Endodermal cell (in vitro differentiated cells): ENCODE results near the gene SERTAD2. TPM values are rescaled to one million over a fixed set of nuclear protein-coding genes. Genes with fewer than 3 reads are reported as not detected.
A peak's percentile ranks its signal among the peaks of the same experiment; 100 is the strongest.

Experiments used
- DNase-seq: peaks from one replicate; pipeline ENCODE4 v3.0.0-alpha.2; 2017
- H3K27ac ChIP-seq: 2 replicates; pipeline ENCODE4 v1.5.1; 2013; ENCODE audit warnings: mild to moderate bottlenecking, low read depth, low read length, moderate library complexity
- H3K27me3 ChIP-seq: 2 replicates; pipeline ENCODE4 v1.6.1; 2013; ENCODE audit warnings: mild to moderate bottlenecking, low read length, moderate library complexity; ENCODE audit not compliant: insufficient read depth, control insufficient read depth, poor library complexity, severe bottlenecking
- H3K36me3 ChIP-seq: 2 replicates; pipeline ENCODE4 v1.7.0; 2013; ENCODE audit warnings: mild to moderate bottlenecking, low read length, moderate library complexity; ENCODE audit not compliant: control insufficient read depth, insufficient read depth
- H3K4me1 ChIP-seq: one replicate; pipeline ENCODE4 v1.7.0; 2013; ENCODE audit warnings: low read length; ENCODE audit not compliant: control insufficient read depth, insufficient read depth
- H3K4me3 ChIP-seq: 2 replicates; pipeline ENCODE4 v1.5.1; 2013; ENCODE audit warnings: mild to moderate bottlenecking, low read length, moderate library complexity
- H3K9ac ChIP-seq: 2 replicates; pipeline ENCODE4 v1.6.1; 2013; ENCODE audit warnings: mild to moderate bottlenecking, low read length, moderate library complexity; ENCODE audit not compliant: poor library complexity, severe bottlenecking; ENCODE audit errors: extremely low read depth
- H3K9me3 ChIP-seq: 2 replicates; pipeline ENCODE4 v1.6.1; 2013; ENCODE audit warnings: mild to moderate bottlenecking, low read length, moderate library complexity; ENCODE audit not compliant: control insufficient read depth
- H3K27ac Mint-ChIP-seq: 2 replicates; pipeline ENCODE4 v1.8.0; 2020; ENCODE audit warnings: mixed read lengths
- H3K27me3 Mint-ChIP-seq: 2 replicates; pipeline ENCODE4 v1.8.0; 2021; ENCODE audit warnings: mild to moderate bottlenecking, mixed read lengths; ENCODE audit not compliant: insufficient read depth
- H3K36me3 Mint-ChIP-seq: 2 replicates; pipeline ENCODE4 v1.8.0; 2020; ENCODE audit warnings: low read depth, mixed read lengths
- H3K4me1 Mint-ChIP-seq: 2 replicates; pipeline ENCODE4 v1.8.0; 2020; ENCODE audit warnings: mixed read lengths
- H3K4me3 Mint-ChIP-seq: 2 replicates; pipeline ENCODE4 v1.8.0; 2020; ENCODE audit warnings: mild to moderate bottlenecking, moderate library complexity, mixed read lengths
- H3K9me3 Mint-ChIP-seq: 2 replicates; pipeline ENCODE4 v1.8.0; 2020; ENCODE audit warnings: mild to moderate bottlenecking, mixed read lengths
- CTCF ChIP-seq: fragments of 200-600 bp; sonication (generic); conservative IDR thresholded peaks from 2 replicates; pipeline ENCODE4 v1.5.0; 2021; ENCODE audit warnings: antibody characterized with exemption, mild to moderate bottlenecking
- WGBS, 2 experiments: methylation state at CpG; one replicate each; pipeline versions ENCODE4 v1.1.5 to v1.1.7; 2013; ENCODE audit warnings: missing lambda C conversion rate in 2 of 2, mixed read lengths in 1 of 2; ENCODE audit not compliant: insufficient coverage in 1 of 2, insufficient read length in 1 of 2; 5-methylcytosine and 5-hydroxymethylcytosine counted together
- long read RNA-seq, 4 experiments: library from polyadenylated mRNA in 2 of 4; library from RNA in 1 of 4; library from capped mRNA in 1 of 4; stranded (forward) in 3 of 4; unstranded in 1 of 4; transcript quantifications; one replicate each; pipeline ENCODE4 v2.0.0, GENCODE V29; 2020 to 2021; ENCODE audit warnings: inconsistent platforms in 1 of 4
- polyA plus RNA-seq, 2 experiments: library from polyadenylated mRNA; stranded (reverse); fragments of 50-300 nt; gene quantifications; one replicate each; pipeline ENCODE4 v1.2.3, GENCODE V29; 2013
- total RNA-seq, 2 donors: library from RNA; stranded (reverse); fragmentation: NEBNext Ultra II Directional in 1 of 2; extraction: Animal tissue kit (Norgen Biotek cat#: 25700) in 1 of 2; gene quantifications; 2 replicates in 1 of 2; 3 replicates in 1 of 2; pipeline ENCODE4 v1.2.1, GENCODE V29; 2021

SERTAD2 gene
- total RNA-seq, result 10 to 100 TPM; 17.1 to 20.3 TPM
- polyA plus RNA-seq (2013, experiment 1 of 2), result 27.7 TPM
- 25.7 TPM for polyA plus RNA-seq (2013, experiment 2 of 2)
- long read RNA-seq, experiment 1, partial matches to known transcripts, result 0 of 8 reads
- long read RNA-seq, experiment 1, other reads (novel, unspliced or antisense), result 8 of 8 reads
- long read RNA-seq, experiment 2, full-length matches to known transcripts, result 10 of 22 reads
- long read RNA-seq, experiment 2, partial matches to known transcripts, result 0 of 22 reads
- long read RNA-seq, experiment 2, other reads (novel, unspliced or antisense), result 12 of 22 reads
- long read RNA-seq, experiment 3, full-length matches to known transcripts, result 3 of 6 reads
- long read RNA-seq, experiment 3, partial matches to known transcripts, result 0 of 6 reads
- long read RNA-seq, experiment 3, other reads (novel, unspliced or antisense), result 3 of 6 reads
- long read RNA-seq, experiment 4, partial matches to known transcripts, result 0 of 2 reads
- long read RNA-seq, experiment 4, other reads (novel, unspliced or antisense), result 2 of 2 reads

- Histone ChIP-seq H3K9me3 (no peaks in the 10 kb centered on the region), H3K27ac (peak within 1 kb of the TSS; percentile 97), H3K9ac (peak within 1 kb of the TSS; percentile 88), H3K36me3 (no peaks in the 10 kb centered on the region), H3K4me3 (peak within 1 kb of the TSS; percentile 93), H3K4me1 (peaks cover 18% of the 10 kb centered on the region), H3K27me3 (no peaks in the 10 kb centered on the region)
- WGBS, 2 experiments, result 0% methylated on average over 14 to 108 of the region's 109 CpGs
- peak; percentile 48 for TF ChIP-seq CTCF
- Mint-ChIP-seq H3K27me3 (peaks cover 8% of the 10 kb centered on the region), H3K4me1 (peaks cover 48% of the 10 kb centered on the region), H3K4me3 (peak within 1 kb of the TSS; percentile 76), H3K36me3 (no peaks in the 10 kb centered on the region), H3K27ac (peak within 1 kb of the TSS; percentile 94), H3K9me3 (no peaks in the 10 kb centered on the region)
- peak; percentile 94 for DNase-seq
Observed at GRCh38 chr2:64653109-64654062, at the start of gene SERTAD2. Gene SERTAD2, minus strand, starts transcription at chr2:64653913. Its CDS starts 17,042 bp downstream, at chr2:64636871.

GRCh38 chr2:64700133-64700809 lies 46.6 kb upstream of the SERTAD2 start:
- no peaks in the 10 kb centered on the region for H3K9me3 Mint-ChIP-seq
- no peak for TF ChIP-seq CTCF

GRCh38 chr2:64699712-64700111 lies 46.0 kb upstream of the SERTAD2 start:
- no peak overlapping the region for H3K4me3 Mint-ChIP-seq
- Histone ChIP-seq H3K27me3 (no peaks in the 10 kb centered on the region), H3K36me3 (no peaks in the 10 kb centered on the region), H3K27ac (no peak overlapping the region), H3K9me3 (no peaks in the 10 kb centered on the region), H3K4me1 (peaks cover 16% of the 10 kb centered on the region), H3K9ac (no peak overlapping the region), H3K4me3 (no peak overlapping the region)
- TF ChIP-seq CTCF, result peak; percentile 59
- no peak overlapping the region for H3K27ac Mint-ChIP-seq
- H3K9me3 Mint-ChIP-seq, result no peaks in the 10 kb centered on the region
- WGBS, 2 experiments, result 94 to 95% methylated on average over 8 of the region's 8 CpGs
- peaks cover 3% of the 10 kb centered on the region for H3K36me3 Mint-ChIP-seq
- DNase-seq, result peak; percentile 64
- peaks cover 42% of the 10 kb centered on the region for H3K4me1 Mint-ChIP-seq
- H3K27me3 Mint-ChIP-seq, result no peaks in the 10 kb centered on the region

More at GRCh38 chr2:64700133-64700809, 46.6 kb upstream of the SERTAD2 start:
- Mint-ChIP-seq H3K27me3 (no peaks in the 10 kb centered on the region), H3K36me3 (peaks cover 3% of the 10 kb centered on the region), H3K4me3 (no peak overlapping the region), H3K27ac (no peak overlapping the region), H3K4me1 (peaks cover 40% of the 10 kb centered on the region)
- H3K9me3 ChIP-seq, result no peaks in the 10 kb centered on the region
- no peak overlapping the region for H3K4me3 ChIP-seq
- H3K27ac ChIP-seq, result no peak overlapping the region
- peaks cover 16% of the 10 kb centered on the region for H3K4me1 ChIP-seq
- no peak overlapping the region for H3K9ac ChIP-seq
- 96% methylated on average over 3 to 5 of the region's 5 CpGs for WGBS, 2 experiments
- H3K36me3 ChIP-seq, result no peaks in the 10 kb centered on the region
- H3K27me3 ChIP-seq, result no peaks in the 10 kb centered on the region
- DNase-seq, result no peak
